OCI-M2 (cell line): ENCODE data around the gene ASS1.

Experiments used
- DNase-seq: peaks from one replicate; lab custom pipeline; 2025; ENCODE audit not compliant: unreplicated experiment; lab: John Stamatoyannopoulos, UW

ASS1 gene

GRCh38 chr9:130493476-130493875 is 48.7 kb downstream of the ASS1 start:
- DNase-seq: no peak

GRCh38 chr9:130495067-130495466 is 50.3 kb downstream of the ASS1 start:
- DNase-seq: no peak

- no peak for DNase-seq
Measured at GRCh38 chr9:130497139-130497538, 52.4 kb downstream of the ASS1 start.

GRCh38 chr9:130498298-130498917 is 53.6 kb downstream of the ASS1 start:
- DNase-seq: no peak

- DNase-seq: no peak
Measured at GRCh38 chr9:130498918-130499698, 54.3 kb downstream of the ASS1 start.

GRCh38 chr9:130499804-130500263 is 55.1 kb downstream of the ASS1 start:
- no peak for DNase-seq

- no peak for DNase-seq
Measured at GRCh38 chr9:130500340-130501180, 55.8 kb downstream of the ASS1 start.

GRCh38 chr9:130501639-130502038 is 56.9 kb downstream of the ASS1 start:
- no peak for DNase-seq

- DNase-seq: no peak
Measured at GRCh38 chr9:130508218-130508617, 63.5 kb downstream of the ASS1 start.

GRCh38 chr9:130512199-130512598 is 67.4 kb downstream of the ASS1 start:
- DNase-seq: no peak

GRCh38 chr9:130513078-130513477 is 68.3 kb downstream of the ASS1 start:
- no peak for DNase-seq

GRCh38 chr9:130518233-130518632 is 73.5 kb downstream of the ASS1 start:
- DNase-seq: no peak

- no peak for DNase-seq
Measured at GRCh38 chr9:130518943-130519799, 74.4 kb downstream of the ASS1 start.

GRCh38 chr9:130519927-130520326 is 75.2 kb downstream of the ASS1 start:
- DNase-seq: no peak

GRCh38 chr9:130521715-130522114 is 77.0 kb downstream of the ASS1 start:
- DNase-seq: no peak

- no peak for DNase-seq
Measured at GRCh38 chr9:130522233-130522808, 77.6 kb downstream of the ASS1 start.

- no peak for DNase-seq
Measured at GRCh38 chr9:130523921-130524320, 79.2 kb downstream of the ASS1 start.

GRCh38 chr9:130526193-130526853 is 81.6 kb downstream of the ASS1 start:
- DNase-seq: no peak

GRCh38 chr9:130526854-130527650 is 82.3 kb downstream of the ASS1 start:
- no peak for DNase-seq
